ENCODE results near the gene LTC4S.
"Not testable (repeated sequence)": the region's sequence is repeated elsewhere in the genome, so short reads cannot be mapped to it uniquely, and the experiment has no call there.

LTC4S gene

DNA sequence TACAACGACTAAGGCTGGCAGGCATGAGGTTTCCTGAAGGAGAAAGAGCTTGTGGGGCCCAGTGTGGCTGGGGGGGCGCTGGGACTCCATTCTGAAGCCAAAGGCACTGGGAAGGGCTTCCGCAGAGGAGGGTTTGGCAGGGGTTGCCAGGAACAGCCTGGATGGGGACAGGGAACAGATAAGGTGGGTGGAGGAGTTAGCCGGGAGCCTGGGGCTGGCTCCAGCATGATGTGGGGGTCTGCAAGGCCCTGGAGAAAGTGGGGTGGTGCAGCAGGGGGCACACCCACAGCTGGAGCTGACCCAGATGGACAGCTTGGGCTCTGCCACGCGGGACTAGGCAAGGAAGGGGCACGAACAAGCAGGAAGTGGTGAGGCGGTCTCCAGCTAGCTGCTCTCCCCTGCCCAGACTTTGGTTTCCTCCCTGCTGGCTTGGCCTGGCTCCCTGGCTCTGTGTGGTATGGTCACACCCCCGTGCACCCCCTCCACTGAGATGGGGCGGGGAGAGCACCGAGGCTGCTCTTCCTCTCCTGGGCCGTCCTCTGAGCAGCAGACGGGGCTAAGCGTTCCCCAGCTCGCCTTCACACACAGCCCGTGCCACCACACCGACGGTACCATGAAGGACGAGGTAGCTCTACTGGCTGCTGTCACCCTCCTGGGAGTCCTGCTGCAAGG is at the start of gene LTC4S:
TSS of gene LTC4S (plus strand) at position 519 of the 672 bp plus-strand sequence. CDS start at position 614, 95 bp downstream.
- peak; percentile 83 for DNase-seq (ENCODE audit: low spot score)

DNA sequence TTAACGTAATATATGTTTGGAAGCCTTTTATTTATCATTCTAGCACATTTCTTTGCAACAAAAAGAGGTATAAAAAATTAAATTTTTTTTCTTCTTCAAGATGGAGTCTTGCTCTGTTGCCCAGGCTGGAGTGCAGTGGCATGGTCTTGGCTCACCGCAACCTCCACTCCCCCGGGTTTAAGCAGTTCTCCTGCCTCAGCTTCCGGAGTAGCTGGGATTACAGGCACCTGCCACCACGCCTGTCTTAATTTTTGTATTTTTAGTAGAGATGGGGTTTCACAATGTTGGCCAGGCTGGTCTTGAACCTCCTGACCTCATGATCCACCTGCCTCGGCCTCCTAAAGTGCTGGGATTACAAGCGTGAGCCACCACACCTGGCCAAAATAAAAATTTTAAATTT is 49.7 kb upstream of the LTC4S start:
- DNase-seq (ENCODE audit: low spot score), result not testable (repeated sequence)

DNA sequence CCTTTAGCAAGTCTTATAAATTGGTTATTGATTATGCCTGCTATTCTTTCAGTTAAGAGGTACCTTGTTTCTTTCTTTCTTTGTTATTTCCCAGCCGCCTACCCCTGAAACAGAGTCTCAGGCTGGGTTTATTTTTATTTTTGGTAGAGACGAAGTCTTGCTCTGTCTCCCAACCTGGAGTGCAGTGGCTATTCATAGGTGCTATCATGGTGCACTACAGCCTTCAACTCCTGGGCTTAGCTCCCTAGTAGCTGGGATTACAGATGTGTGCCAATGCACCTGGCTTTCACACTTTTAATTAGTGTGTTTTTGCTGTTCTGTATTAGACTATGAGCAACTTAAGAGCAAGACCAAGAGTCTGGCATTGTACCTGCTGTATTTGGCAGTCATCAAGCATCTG is 46.9 kb upstream of the LTC4S start:
- DNase-seq (ENCODE audit: low spot score), result no peak

GRCh38 chr5:179747811-179748210 is 46.0 kb upstream of the LTC4S start:
- DNase-seq (ENCODE audit: low spot score), result no peak

DNA sequence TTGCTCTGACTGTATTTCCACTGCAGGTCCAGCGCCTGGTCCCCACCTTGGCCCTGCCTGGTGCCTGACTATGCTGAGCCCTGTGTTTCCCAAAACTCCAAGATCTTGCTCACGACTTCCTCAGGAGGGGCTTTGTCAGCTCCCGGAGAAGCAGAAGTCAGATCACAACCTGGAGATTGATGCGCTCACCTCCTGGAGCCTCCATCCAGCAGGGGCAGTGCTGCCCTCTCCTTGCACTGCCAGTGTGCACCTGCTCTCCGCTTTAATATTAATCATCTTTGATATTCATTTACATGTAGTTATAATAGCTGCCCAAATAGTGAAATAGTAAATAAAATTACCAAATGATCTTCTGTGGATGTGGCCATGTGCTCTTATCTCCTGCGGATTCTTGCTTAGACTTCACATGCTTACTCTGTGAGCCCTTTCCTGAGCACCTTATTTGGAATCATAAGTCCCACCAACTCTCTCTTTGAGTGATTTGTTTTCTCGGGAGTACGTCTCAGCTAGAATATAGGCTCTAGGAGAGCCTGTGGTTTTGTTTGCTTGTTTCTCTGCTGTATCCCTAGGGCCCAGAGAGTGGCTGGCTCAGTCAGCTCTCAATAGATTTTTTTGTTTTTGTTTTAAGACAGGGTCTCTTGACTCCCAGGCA is 43.8 kb upstream of the LTC4S start:
- no peak for DNase-seq (ENCODE audit: low spot score)

GRCh38 chr5:179753971-179754370 is 39.8 kb upstream of the LTC4S start:
- DNase-seq (ENCODE audit: low spot score), result no peak

DNA sequence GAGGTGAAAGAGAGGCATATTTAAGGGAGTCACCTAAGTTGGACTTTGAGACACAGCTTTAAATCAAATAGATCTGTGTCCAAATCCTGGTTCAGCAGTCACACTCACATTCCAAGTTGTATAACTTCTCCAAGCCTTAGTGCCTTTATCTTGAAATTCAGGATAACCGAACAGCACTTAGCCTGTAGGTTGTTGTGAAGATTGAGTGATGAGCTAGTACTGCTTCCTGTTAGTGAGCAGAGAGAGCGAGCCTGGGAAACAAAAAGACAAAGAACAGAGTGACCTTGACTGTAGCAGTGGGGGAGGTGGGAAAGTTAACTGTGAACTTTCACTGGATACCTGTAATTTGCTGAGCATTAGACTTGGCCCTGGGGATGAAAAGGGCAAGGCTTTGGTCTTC is 38.8 kb upstream of the LTC4S start:
- DNase-seq (ENCODE audit: low spot score), result no peak

GRCh38 chr5:179758955-179759354 is 34.8 kb upstream of the LTC4S start:
- no peak for DNase-seq (ENCODE audit: low spot score)

- no peak for DNase-seq (ENCODE audit: low spot score)
Observed at GRCh38 chr5:179759581-179760551, 33.9 kb upstream of the LTC4S start.

DNA sequence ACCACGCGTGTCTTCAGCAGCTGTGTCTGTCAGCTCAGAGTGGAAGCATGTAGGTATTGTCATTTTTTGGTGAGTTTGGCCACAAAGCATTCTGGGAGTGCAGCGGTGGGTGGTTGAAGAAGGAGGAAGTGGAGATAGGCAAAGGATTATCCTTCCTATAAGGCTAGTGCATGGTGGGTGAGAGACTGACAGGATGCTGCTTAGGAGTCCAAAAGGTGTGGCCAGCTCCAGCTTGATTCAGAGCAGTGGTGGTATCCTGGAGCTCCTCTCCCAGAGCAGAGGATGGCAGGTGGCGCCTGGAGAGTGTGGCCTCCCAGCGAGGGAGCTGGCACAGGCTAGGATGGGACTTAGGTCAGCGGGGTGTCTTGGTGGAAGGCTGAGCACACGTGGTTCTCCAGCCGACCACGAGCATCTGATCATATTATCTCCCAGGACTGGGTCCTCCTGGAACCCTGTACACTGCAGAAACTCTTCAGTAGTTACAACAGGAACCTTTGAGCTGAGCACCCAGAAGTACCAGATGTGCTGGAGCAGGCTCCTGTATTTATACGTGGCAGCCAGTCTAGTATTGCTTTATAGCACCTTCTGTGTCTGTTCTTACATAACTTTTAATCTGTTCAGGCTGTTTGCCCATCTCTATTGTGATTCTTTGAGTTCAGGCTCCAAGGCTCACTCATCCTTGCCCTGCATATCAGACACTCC is 31.6 kb upstream of the LTC4S start:
- peak; percentile 43 for DNase-seq (ENCODE audit: low spot score)

DNA sequence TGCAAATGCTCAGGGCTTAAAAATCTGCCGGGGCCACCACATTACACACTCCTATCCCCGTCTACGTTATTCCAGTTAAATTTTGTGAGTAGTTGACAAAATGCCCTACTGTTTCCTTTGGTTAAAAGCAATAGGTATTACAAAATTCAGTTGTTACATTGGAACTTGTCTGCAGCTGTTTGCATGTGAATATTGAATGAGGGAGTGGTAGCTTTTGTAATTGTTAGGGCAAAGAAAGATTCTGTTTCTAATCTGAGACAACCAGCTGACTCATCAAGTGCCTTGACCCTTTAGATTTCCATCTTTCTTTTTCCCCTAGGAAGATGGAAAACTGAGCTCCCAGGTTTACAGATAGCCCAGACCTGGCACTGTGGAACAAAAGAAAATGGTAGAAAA is 31.0 kb upstream of the LTC4S start:
- peak; percentile 40 for DNase-seq (ENCODE audit: low spot score)

GRCh38 chr5:179763215-179763945 is 30.4 kb upstream of the LTC4S start:
- peak; percentile 80 for DNase-seq (ENCODE audit: low spot score)

GRCh38 chr5:179764056-179764455 is 29.7 kb upstream of the LTC4S start:
- no peak for DNase-seq (ENCODE audit: low spot score)

- peak; percentile 86 for DNase-seq (ENCODE audit: low spot score)
Observed at GRCh38 chr5:179765400-179765799, 28.4 kb upstream of the LTC4S start.

GRCh38 chr5:179766021-179766725 is 27.6 kb upstream of the LTC4S start:
- peak; percentile 25 for DNase-seq (ENCODE audit: low spot score)

- DNase-seq (ENCODE audit: low spot score), result no peak
Observed at GRCh38 chr5:179766726-179767455, 26.9 kb upstream of the LTC4S start.

- no peak for DNase-seq (ENCODE audit: low spot score)
Observed at GRCh38 chr5:179767496-179768100, 26.2 kb upstream of the LTC4S start.

DNA sequence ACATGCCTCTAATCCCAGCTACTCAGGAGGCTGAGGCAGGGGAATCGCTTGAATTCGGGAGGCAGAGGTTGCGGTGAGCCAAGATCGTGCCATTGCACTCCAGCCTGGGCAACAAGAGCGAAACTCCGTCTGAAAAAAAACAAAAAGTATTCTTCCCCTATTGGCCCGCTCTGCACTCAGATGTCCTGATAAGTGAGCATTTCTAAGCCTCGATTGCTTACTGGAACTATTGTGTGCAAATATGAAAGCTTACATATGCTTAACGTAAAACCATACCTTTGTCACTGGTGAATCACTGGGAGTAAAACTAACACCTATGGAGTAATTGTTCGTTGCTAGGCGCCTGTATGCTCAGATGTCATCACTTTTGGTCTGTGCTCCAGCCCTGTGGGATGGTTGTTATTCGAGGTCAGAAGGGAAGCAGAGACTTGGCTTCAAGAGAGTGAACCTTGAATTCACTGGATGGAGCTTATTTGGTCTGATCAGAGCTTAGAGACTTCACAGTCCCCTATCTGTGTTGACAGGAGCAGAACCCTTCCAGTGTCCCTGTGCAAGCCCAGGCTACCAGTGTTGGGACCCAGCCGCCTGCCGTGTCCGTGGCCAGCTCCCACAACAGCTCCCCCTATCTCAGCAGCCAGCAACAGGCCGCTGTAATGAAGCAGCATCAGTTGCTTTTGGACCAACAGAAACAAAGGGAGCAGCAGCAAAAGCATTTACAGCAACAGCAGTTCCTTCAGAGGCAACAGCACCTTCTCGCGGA is 25.3 kb upstream of the LTC4S start:
- no peak for DNase-seq (ENCODE audit: low spot score)

DNA sequence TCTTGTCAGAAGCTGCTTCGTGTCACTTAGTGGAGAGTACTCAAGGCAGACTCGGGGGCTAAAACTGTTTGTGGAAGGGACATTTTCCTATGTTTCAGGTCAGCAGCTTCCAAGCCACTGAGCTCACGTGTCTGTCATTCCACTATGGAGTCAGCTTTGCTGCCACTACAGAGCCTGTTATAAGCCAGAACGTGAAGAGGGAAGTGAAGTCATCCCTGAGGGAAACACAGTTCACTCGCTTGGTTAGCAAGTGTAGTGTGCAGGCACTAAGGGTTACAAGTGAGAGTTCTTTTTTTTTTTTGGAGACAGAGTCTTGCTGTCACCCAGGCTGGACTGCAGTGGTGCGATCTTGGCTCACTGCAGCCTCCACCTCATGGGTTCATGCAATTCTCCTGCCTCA is 24.5 kb upstream of the LTC4S start:
- DNase-seq (ENCODE audit: low spot score), result no peak
